Stimulated activated CD4-positive, alpha-beta T cell treated with anti-CD3 and anti-CD28 coated beads, Interleukin-1b, Interleukin-23, amount 100 ng/mL, for 24 hours (primary cell): Measurements from ENCODE around the gene TUBB3.
A peak's percentile ranks its signal among the peaks of the same experiment; 100 is the strongest.
"Not testable (repeated sequence)": the region's sequence is repeated elsewhere in the genome, so short reads cannot be mapped to it uniquely, and the experiment has no call there.

Experiments used
- DNase-seq, 4 experiments: peaks; one replicate each; pipeline ENCODE4 v3.0.0-alpha.2; 2020; ENCODE audit warnings: low read depth in 4 of 4, low spot score in 1 of 4

Gene TUBB3

GRCh38 chr16:89922884-89923639 lies at the start of gene TUBB3:
Gene TUBB3, plus strand, starts transcription at chr16:89923342. Its CDS starts 60 bp downstream, at chr16:89923402.
- peak in 1 of 4 experiments; percentile 33 for DNase-seq

DNA sequence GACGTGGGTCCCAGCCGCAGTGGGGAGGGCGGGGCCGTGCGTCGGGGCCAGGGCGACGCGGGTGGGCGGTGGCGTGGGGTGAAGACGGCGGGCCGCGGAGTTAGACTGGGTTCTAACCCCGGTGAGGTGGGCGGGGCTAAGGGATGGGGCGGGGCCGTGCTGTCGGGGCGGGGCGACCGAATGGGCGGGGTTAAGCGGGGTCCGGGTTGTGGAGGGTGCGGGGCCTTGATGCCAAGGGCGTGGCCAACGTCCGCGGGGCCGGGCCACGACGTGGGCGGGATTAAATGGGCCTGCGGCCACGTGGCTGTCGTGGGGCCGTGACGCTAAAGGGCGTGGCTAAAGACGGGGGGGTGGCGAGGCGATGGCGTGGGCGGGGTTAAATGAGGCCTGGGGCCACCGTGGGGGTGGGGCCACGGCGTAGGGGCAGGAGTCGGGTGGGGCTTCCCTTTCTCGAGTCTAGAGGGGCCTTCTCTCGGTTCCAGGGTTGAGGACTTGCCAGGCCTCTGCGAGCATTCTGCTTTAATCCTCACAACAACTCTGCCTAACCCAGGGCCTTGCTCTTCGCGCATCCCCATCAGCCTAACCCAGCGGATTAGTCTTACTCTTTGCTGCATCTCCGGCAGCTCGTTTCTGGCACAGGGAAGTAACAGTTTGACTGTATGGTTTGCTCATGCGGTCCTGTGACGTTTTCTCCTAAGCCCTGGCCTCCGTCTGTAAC lies 49.0 kb upstream of the TUBB3 start:
- DNase-seq: peak; percentile 91 to 98 (median 95)

DNA sequence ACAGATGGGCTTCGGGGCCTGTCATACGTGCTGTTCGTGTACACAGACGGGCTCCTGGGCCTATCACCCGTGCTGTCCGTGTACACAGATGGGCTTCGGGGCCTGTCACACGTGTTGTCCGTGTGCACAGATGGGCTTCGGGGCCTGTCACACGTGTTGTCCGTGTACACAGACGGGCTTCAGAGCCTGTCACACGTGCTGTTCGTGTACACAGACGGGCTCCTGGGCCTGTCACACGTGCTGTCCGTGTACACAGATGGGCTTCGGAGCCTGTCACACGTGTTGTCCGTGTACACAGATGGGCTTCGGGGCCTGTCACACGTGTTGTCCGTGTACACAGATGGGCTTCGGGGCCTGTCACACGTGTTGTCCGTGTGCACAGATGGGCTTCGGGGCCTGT lies 44.0 kb upstream of the TUBB3 start:
- not testable (repeated sequence) for DNase-seq

DNA sequence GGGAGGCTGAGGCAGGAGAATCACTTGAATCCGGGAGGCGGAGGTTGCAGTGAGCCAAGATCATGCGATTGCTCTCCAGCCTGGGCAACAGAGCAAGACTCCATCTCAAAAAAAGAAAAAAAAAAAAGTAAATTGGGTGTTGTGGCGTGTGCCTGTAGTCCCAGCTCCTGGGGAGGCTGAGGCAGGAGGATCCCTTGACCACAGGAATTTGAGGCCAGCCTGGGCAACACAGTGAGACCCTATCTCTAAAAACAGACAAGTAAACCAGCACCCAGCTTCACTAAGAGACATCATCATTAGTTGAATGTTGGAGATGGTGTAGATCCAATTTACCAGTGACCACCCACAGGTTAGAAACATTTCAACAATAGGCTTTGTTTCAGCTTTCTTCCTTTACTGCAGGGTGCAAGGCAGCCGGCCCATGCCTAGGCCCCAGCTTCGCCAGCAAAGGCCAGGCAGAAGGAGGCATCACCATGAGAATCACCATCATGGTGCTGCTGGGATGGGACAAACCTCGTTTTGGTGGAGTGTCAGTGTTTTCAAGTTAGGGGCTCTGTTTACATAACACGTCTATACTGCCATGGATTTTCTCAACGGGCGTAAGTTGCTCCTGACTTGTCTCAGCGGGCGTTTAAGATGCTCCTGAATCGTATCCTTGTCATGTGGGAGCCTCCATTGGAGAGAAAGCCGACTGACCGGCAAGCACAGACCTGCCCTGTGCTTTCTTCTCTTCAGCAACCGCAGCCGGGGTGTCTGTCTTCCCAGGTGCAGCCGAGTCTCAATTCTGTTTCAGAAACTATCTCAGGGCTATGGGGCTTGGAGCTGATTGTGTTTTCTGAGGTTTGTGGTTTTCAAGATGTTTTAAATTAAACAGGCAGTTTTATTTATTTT lies 42.4 kb upstream of the TUBB3 start:
- no peak for DNase-seq

DNA sequence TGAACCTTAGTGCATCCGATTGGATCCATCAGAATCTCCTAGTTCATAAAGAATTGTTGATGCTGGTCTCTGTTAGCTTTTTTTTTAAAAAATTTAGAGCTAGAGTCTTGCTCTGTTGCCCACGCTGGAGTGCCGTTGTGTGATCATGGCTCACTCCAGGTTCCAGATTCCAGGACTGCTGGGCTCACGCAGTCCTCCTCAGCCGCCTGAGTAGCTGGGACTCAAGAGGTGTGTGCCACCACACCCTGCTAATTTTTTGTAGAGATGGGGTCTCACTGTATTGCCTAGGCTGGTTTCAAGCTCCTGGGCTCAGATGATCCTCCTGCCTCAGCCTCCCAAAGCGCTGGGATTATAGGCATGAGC lies 41.8 kb upstream of the TUBB3 start:
- no peak for DNase-seq

DNA sequence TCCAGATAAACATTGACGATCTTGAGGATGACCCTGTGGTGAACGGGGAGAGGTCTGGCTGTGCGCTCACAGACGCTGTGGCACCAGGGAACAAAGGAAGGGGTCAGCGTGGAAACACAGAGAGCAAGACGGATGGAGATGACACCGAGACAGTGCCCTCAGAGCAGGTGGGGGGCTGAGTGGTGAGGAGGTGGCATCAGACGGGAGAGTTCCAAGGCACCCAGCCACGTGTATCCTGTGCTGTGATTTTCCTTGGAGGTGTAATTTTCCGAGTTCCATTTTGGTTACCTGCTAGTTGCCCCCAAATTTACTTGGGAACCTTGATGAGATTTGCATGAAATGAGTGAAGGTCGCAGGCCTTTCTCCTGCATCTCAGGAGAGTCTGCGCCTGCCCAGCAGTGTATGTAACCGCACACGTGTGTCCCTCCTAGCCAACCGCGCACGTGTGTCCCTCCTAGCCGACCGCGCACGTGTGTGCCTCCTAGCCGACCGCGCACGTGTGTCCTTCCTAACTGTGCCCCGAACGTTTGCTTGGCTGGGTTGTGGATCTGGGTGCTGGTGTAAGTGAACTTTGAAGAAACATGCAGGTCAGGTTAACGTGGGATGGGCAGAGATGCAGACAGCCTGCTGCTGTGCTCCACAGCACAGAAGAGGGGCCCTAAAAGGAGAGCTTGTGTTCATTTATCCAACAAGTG lies 39.6 kb upstream of the TUBB3 start:
- DNase-seq: no peak

DNA sequence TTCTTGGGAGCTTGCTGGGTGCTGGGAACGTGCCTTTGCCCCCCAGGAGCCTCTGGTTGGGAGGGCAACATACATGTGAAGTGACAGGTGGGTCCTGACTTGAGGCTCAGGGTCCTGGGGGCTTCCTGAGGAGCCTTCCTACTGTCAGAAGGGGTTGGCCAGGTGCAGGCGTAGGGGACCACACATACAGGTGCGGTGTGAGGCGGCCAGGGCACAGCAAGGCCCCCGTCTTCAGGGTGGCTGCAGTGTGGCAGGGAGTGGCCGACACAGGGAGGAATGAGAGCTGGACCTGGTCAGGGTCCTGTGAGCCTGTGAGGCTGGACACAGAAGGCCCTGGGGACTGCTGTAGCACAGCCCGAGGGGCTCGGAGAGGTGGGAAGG lies 39.1 kb upstream of the TUBB3 start:
- DNase-seq: no peak

- no peak for DNase-seq
Observed at GRCh38 chr16:89887243-89887642, 35.9 kb upstream of the TUBB3 start.

- DNase-seq: peak in 2 of 4 experiments; percentile 17 to 24
Observed at GRCh38 chr16:89890200-89890599, 32.9 kb upstream of the TUBB3 start.

- no peak for DNase-seq
Observed at GRCh38 chr16:89890886-89891657, 32.1 kb upstream of the TUBB3 start.

DNA sequence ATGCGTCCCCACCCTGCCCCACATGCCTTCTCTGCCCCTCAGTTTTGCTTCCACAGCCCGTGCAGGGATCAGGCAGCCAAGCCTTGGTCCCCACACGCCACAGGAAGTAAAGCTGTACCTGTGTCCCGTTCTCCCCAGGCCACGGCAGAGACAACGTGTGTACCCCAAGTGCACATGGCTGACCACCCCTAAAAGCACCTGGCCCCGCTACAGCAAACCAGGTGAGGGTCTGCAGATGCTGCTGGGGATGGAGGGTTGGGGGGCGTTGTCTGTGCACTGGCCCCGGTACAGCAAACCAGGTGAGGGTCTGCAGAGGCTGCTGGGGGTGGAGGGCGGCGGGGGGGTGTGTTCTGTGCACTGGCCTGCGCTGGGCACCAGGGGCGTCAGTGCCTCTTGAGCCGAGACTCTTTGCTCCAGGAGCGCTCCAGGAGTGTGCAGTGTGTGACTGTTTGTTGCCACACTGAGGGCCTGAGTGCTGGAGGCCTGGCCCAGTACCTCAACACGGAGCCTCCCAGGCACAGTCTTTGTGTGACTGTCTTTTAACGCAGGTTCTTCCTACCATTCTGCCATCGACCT lies 31.0 kb upstream of the TUBB3 start:
- no peak for DNase-seq

- DNase-seq: no peak
Observed at GRCh38 chr16:89892635-89893034, 30.5 kb upstream of the TUBB3 start.

- no peak for DNase-seq
Observed at GRCh38 chr16:89893642-89894548, 29.2 kb upstream of the TUBB3 start.

- no peak for DNase-seq
Observed at GRCh38 chr16:89895482-89896250, 27.5 kb upstream of the TUBB3 start.

DNA sequence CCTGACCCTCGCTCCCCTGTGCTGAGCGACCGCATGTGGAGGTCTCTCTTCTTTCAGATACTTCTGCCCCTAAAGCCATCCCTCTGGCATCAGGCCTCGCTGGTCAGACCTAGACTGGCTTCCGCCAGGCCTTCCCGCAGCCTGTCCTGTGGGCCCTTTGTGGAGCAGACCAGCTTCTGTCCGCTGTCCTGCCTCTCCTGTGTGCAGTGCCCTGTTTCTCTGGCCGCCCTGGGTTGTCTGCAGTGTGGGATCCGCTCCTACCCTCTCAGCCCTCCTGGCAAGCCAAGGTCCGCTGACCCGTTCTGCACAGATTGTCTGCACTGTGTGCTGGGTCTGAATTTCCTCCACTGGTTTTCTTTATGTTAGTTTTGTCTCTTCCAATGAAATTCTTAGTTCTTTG lies 25.9 kb upstream of the TUBB3 start:
- no peak for DNase-seq

DNA sequence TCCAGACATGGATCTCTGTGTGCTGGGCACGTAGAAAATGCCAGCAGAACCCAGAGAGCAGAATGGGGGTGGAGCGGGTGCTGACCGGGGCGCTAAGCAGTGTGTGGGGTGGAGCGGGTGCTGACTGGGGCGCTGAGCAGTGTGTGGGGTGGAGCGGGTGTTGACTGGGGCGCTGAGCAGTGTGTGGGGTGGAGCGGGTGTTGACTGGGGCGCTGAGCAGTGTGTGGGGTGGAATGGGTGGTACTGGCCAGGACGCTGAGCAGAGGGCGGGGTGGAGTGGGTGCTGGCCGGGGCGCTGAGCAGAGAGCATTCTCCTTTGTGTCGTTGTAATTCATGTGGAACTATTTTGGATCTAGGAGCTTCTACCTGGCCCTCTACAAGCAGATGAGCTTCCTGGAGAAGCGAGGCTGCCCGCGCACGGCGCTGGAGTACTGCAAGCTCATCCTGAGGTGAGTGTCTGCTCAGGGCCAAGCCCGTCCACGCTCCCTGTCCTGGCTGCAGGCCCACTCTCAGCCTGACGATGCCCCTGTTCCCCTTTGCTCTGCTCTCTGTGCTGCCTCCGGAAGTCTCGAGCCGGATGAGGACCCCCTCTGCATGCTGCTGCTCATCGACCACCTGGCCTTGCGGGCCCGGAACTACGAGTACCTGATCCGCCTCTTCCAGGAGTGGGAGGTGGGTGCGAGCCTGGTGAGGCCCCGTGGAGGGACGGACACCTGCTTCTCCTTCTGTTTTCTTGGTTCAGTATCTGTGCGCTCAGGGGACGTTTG lies 24.8 kb upstream of the TUBB3 start:
- DNase-seq: no peak

DNA sequence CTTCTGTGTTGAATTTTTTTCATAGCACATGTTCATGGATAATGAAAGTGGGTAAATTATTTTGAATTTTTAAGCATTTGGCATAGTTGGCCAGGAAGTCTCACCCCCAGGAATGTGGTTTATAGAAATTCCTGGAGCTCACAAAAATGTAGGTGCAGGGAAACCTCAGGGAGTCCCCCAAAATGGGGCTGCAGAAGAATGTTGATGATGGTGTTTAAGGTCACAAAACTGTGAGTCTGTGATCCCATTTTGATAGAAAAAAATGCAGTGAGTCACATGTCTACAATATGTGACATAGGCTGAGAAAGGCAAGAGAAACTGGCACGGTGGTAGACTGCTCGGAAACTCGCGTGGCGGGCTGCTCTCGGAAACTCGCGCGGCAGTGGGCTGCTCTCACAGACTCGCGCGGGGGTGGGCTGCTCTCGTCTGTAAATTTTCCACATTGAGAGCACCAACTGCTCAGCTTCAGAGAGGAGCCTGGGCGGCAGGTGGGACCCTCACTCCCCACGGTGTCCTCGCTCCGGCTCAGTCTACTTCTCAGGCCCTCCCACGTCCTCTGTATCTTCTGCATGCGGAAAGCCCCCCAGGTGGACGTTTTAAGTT lies 23.2 kb upstream of the TUBB3 start:
- DNase-seq: no peak
